MG63 (cell line): ENCODE measurements around the gene MACROD2. TPM values are rescaled to one million over a fixed set of nuclear protein-coding genes. Genes with fewer than 3 reads are reported as not detected.
"Not testable (repeated sequence)": the region's sequence is repeated elsewhere in the genome, so short reads cannot be mapped to it uniquely, and the experiment has no call there.

Source experiments
- DNase-seq: peaks from one replicate; pipeline ENCODE4 v3.0.0-alpha.2; 2020
- H3K27me3 ChIP-seq: fragments of 250-450 bp; sonication (Bioruptor Pico); 2 replicates; pipeline ENCODE4 v1.5.1; 2020; ENCODE audit warnings: mild to moderate bottlenecking, moderate library complexity
- H3K36me3 ChIP-seq: fragments of 250-450 bp; sonication (Bioruptor Pico); 2 replicates; pipeline ENCODE4 v1.5.1; 2020; ENCODE audit warnings: mild to moderate bottlenecking, moderate library complexity
- H3K4me3 ChIP-seq: fragments of 250-450 bp; sonication (Bioruptor Pico); 2 replicates; pipeline ENCODE4 v1.5.1; 2020; ENCODE audit warnings: mild to moderate bottlenecking, moderate library complexity
- H3K9me3 ChIP-seq: fragments of 250-450 bp; sonication (Bioruptor Pico); 2 replicates; pipeline ENCODE4 v1.5.1; 2020; ENCODE audit warnings: mild to moderate bottlenecking, moderate library complexity
- total RNA-seq: library from RNA; depleted of rRNA; stranded (reverse); fragments of >200 nt; shearing (Covaris generic); gene quantifications from 2 replicates; pipeline ENCODE4 v1.2.3, GENCODE V29; 2014; ENCODE audit warnings: low replicate concordance; rRNA removed

Gene MACROD2
- total RNA-seq: 0.66 TPM in 1 of 2 replicates, not detected in the other

DNA sequence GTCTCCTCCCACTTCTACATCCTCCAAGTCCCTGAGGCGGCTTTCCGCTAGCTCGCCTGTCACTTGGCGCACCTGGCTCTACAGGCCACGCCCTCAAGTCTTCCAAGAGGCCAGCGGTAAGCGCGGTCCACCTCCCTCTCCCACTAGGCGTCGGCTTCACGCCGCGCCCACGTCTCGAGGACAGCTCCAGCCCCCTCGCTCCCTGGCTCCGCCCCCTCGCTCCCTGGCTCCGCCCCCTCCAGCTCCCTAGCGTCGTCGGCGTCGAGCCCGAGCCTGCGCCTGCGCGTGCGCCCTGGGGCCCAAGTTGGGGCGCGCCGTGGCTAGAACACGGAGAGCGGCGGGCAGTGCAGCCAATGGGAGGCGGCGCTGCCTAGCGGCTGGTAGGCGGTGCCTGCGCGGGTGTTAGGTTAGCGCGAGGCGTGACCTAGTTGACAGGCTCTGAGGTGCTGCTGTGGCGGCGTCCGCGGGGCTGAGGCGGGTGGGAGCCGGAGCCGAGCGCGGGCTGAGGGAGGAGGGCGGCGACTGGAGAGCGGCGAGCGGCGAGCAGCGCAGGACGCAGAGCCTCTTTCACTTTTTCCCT is at the start of gene MACROD2:
TSS of gene MACROD2 (plus strand) at position 431 of the 580 bp plus-strand sequence.
- peak; percentile 94 for DNase-seq
- peaks cover 6% of the 10 kb centered on the region for H3K9me3 ChIP-seq
- H3K27me3 ChIP-seq: peaks cover 7% of the 10 kb centered on the region
- H3K4me3 ChIP-seq: peak within 1 kb of the TSS; percentile 60
- H3K36me3 ChIP-seq: no peaks in the 10 kb centered on the region

DNA sequence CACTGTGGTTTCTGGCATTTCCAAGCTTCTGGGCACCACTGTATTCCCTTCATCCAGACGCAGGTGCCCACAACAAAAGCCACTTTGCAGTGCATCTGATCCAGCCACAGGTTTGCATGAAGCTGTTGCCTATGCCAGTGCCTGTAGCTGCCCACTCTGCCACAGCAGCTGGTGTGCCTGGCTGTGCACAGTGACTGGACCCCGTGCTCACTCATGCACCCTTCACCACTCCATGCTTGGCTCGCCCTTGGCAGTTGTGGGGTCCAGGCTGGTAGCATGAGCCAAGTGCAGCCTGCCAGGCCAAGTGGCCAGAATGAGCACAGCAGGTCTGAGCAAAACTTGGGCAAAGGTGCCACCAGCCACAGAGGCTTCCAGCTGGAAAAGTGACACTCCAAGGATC is 47.6 kb upstream of the MACROD2 start:
- no peak for DNase-seq
- no peaks in the 10 kb centered on the region for H3K36me3 ChIP-seq
- no peaks in the 10 kb centered on the region for H3K9me3 ChIP-seq
- H3K4me3 ChIP-seq: no peak overlapping the region
- H3K27me3 ChIP-seq: peaks cover 3% of the 10 kb centered on the region

DNA sequence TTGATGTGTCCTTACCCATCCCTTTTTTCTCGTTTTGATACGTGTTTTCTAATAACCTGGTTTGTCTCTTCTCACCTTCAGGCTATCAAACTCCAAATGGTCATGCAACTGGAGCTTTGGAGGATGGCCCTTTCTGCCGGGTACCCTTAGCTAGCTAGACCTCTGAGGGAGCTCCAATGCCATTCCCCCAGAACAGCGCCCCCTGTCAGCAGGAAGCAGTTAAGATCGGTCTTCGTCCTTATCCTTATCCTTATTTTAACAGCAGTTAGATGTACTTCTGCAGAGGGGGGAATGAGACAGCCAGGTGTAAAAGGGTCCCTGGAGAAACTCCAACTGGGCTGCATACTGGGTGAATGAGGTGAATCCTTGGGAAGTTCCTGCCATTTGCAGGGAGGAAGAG is 42.1 kb upstream of the MACROD2 start:
- Histone ChIP-seq H3K4me3 (no peak overlapping the region), H3K36me3 (no peaks in the 10 kb centered on the region), H3K9me3 (no peaks in the 10 kb centered on the region), H3K27me3 (no peaks in the 10 kb centered on the region)
- DNase-seq: no peak

DNA sequence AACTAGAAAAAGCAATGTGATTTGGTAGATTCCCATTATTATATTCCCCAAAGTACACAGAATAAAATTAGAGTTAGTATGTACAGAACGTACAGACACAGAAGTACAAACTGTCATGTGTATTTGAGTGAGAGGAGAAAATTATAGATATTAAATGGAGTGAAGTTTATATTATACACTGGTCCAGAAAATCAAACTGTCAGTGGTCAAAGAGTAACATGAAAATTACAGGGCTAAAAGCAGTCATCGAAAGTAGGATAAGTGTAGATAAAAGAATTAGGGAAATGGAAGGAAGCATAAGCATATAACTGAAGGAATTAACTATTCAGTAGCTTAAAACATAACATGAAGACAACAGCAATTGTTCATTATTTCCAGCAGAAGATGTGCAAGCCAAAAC is 35.2 kb upstream of the MACROD2 start:
- Histone ChIP-seq H3K4me3 (no peak overlapping the region), H3K9me3 (no peaks in the 10 kb centered on the region), H3K27me3 (no peaks in the 10 kb centered on the region), H3K36me3 (no peaks in the 10 kb centered on the region)
- DNase-seq: no peak

DNA sequence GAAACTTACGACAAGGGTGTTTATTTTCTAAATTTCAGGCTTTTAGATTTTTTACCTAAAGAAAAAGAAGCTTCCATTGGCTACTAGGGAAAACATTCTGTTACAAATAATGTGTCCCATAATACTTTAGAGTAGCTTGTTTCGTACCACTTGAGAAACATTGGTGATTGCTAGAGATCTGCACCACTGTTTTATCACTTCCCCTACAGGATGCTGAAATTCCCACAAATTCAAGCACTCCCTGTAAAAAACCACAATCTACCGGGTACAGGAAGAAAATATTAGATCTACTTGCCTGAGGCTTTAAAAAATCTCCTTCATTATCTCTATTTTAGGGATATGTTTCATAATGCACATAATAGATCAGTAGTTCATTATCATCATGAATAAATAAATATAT is 34.8 kb upstream of the MACROD2 start:
- Histone ChIP-seq H3K9me3 (no peaks in the 10 kb centered on the region), H3K36me3 (no peaks in the 10 kb centered on the region)
- no peak for DNase-seq

DNA sequence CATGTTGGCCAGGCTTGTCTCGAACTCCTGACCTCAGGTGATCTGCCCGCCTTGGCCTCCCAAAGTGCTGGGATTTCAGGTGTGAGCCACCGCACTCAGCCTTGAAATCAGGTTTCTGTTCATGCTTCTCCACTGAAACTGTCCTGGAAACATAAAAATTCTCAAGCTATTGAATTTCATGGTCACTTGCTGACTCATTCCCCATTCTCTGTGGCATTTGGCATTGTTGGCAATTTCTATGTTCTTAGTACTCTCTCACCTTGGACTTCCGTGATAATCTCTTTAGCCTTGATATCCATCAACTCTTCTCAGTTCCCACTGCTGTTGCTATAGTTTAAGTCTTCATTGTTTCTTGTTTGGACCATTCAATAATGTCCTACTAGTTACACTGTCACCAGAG is 11.1 kb upstream of the MACROD2 start:
- no peak for DNase-seq
- Histone ChIP-seq H3K9me3 (peaks cover 17% of the 10 kb centered on the region), H3K4me3 (no peak overlapping the region), H3K27me3 (peaks cover 6% of the 10 kb centered on the region), H3K36me3 (no peaks in the 10 kb centered on the region)

More for the DNA sequence above, 34.8 kb upstream of the MACROD2 start:
- Histone ChIP-seq H3K27me3 (no peaks in the 10 kb centered on the region), H3K4me3 (no peak overlapping the region)

DNA sequence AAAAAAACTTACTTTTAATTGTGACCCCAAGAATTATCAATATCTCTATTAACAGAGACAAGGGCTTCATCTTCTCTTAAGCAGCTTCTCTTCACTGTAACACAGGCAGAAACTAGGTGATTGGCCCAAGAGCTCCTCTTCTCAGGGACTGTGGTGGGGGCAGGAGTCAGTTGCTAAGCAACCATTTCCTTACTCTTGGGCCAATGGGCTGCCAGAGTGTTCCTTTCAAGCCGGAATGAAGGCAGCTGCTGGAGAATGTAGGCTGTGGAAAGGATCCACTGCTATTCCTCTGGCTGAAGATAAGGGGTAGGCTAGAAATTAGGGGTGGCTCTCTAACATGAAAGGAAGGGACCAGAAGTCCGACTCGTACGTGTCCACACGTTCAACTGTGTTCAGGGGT is 4.9 kb upstream of the MACROD2 start, which contains the start of gene SEL1L2:
TSS of gene SEL1L2 (minus strand) at position 150 of the 400 bp plus-strand sequence. CDS start at position 70, 80 bp downstream.
- no peak for DNase-seq
- Histone ChIP-seq H3K36me3 (no peaks in the 10 kb centered on the region), H3K27me3 (no peaks in the 10 kb centered on the region), H3K9me3 (peaks cover 23% of the 10 kb centered on the region), H3K4me3 (no peak within 1 kb of the TSS)

DNA sequence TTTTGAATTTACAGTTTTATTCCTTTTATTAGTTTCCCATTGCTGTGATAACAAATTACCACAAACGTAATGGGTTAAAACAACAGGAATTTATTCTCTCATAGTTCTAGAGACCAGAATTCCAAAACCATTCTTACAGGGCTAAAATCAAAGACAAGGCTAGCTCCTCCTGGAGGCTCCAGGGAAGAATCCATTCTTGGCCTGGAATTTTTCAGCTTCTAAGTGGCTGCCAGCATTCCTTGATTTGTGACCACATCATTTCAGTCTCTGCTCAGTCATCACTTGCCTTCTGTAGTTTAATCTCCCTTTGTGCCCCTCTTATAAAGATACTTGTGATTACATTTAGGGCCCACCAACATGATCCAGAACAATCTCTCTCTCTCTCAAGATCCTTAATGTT is 4.0 kb upstream of the MACROD2 start:
- Histone ChIP-seq H3K9me3 (peaks cover 22% of the 10 kb centered on the region), H3K27me3 (peaks cover 3% of the 10 kb centered on the region; the same call in 1 of the 2 replicates), H3K36me3 (no peaks in the 10 kb centered on the region), H3K4me3 (no peak overlapping the region)
- no peak for DNase-seq

DNA sequence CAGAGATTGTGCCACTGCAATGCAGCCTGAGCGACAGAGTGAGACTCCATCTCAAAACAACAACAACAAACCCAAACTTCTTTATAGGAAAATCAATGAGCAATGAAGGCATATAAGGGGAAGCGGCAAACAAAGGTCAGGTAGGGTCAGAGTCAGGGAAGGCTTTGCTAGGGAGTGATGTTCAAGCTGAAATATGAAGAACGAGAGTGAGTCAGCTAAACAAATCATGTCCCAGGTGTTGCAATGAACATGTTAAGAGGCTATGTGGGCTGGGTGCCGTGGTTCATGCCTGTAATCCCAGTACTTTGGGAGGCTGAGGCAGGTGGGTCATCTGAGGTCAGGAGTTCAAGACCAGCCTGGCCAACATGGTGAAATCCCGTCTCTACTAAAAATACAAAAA is 3.4 kb upstream of the MACROD2 start:
- not testable (repeated sequence) for H3K36me3 ChIP-seq, H3K27me3 ChIP-seq, H3K4me3 ChIP-seq, DNase-seq
- H3K9me3 ChIP-seq: peaks cover 16% of the 10 kb centered on the region

DNA sequence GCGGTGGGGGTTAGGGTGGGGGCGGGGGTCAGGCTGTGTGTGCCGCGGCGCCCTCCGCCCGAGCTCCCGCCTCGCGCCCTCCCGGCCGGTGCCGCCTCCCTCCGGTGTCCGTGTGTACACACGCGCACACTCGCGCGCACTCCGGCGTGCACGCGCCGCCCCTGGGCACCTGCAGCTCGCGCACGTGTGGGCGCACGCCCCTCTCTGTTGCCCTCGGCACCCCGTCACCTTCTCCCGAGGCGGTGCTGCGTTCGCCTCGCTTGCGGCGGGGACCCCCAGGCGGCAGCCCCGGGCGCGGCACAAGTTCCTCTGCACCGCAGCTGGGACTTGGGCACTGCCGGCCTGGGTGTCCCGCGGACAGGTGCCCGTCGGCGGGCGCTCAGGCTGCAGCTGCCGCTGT is 525 bp downstream of the MACROD2 start:
- peak; percentile 46 for DNase-seq
- H3K4me3 ChIP-seq: peak overlapping the region; percentile 60
- H3K36me3 ChIP-seq: no peaks in the 10 kb centered on the region
- peaks cover 6% of the 10 kb centered on the region for H3K9me3 ChIP-seq
- peaks cover 7% of the 10 kb centered on the region for H3K27me3 ChIP-seq

DNA sequence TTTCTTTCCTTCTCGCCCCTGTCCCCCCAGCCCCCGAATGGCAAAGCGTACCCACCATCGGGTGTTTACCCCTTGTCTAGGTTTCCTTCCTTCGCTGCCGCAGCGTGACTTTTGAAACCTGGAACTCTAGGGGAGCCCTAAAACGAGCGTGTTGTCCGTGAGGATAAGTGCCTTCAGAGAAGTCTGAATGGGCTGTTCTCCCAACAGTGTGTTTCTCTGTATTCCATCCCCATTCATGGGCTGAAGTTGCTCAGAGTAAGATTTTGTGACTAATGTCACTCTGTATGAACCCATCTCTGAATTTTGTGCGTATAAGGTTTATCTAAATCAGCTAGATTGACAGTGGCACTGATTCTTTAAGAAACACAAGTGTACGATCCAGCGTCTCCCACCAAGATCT is 949 bp downstream of the MACROD2 start:
- H3K36me3 ChIP-seq: no peaks in the 10 kb centered on the region
- H3K27me3 ChIP-seq: peaks cover 7% of the 10 kb centered on the region
- DNase-seq: no peak
- peaks cover 6% of the 10 kb centered on the region for H3K9me3 ChIP-seq
- H3K4me3 ChIP-seq: peak overlapping the region; percentile 60

DNA sequence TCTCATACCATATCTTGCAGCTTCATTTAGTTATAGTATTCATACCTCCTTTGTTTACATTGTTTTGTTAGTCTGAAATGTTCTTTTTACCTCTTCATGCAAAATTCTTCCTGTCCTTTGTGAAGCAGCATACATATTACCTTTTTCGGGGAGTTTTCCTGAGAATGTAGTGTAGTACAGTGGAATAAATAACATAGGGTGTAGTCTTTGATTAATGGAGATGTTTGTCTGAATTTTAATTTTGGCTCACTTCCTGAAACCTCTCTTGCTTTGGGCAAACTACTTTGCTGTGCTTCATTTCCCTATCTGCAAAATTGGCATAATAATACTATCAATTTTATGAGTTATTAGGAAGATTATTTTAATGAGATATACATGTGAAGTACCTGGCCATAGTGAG is 5.6 kb downstream of the MACROD2 start:
- Histone ChIP-seq H3K27me3 (peaks cover 7% of the 10 kb centered on the region), H3K9me3 (no peaks in the 10 kb centered on the region), H3K4me3 (no peak overlapping the region), H3K36me3 (no peaks in the 10 kb centered on the region)
- DNase-seq: no peak

DNA sequence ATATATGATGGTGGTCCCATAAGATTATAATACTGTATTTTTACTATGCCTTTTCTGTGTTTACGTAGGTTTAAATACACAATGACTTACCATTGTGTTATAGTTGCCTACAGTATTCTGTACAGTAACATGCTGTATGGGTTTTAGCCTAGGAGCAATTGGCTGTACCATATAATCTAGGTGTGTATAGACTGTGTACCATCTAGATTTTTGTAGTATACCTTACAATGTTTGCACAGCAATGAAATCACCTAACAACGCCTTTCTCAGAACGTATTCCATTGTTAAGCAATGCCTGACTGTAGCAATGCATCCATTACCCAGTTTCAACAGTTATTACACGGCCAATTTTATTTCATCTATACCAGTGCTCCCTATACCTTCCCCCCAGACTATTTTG is 10.7 kb downstream of the MACROD2 start:
- DNase-seq: no peak
- Histone ChIP-seq H3K9me3 (no peaks in the 10 kb centered on the region; the same call in 1 of the 2 replicates), H3K27me3 (no peaks in the 10 kb centered on the region), H3K4me3 (no peak overlapping the region), H3K36me3 (no peaks in the 10 kb centered on the region)

DNA sequence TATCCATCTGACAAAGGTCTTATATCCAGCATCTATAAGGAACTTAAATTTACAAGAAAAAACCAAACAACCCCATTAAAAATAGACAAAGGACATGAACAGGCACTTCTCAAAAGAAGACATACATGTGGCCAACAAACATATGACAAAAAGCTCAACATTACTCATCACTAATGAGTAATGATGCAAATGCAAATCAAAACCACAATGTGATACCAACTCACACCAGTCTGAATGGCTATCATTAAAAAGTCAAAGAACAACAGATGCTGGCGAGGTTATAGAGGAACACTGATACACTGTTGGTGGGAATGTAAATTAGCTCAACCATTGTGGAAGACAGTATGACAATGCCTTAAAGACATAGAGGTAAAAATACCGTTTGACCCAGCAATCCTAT is 13.9 kb downstream of the MACROD2 start:
- Histone ChIP-seq H3K9me3 (peaks cover 2% of the 10 kb centered on the region; the same call in 1 of the 2 replicates), H3K36me3 (no peaks in the 10 kb centered on the region), H3K27me3 (no peaks in the 10 kb centered on the region), H3K4me3 (no peak overlapping the region)
- DNase-seq: no peak

DNA sequence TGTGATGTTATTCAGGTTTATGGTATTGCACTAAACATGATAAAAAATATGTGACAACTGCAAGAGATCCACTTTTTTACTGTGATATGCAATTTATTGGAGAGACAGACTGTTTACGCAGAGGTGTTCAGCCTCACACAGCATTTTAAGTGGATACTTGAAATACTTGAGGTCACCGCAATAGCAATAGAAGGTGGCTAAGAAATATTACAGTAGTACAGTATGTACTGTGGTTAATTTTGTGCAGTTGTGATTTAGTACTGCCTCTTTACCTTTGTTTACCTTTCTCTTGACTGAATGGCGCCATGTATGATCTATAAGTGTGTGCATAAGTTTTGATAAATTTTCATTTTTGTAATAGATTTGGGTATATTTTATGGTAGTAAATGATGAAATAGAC is 17.4 kb downstream of the MACROD2 start:
- peaks cover 5% of the 10 kb centered on the region for H3K9me3 ChIP-seq
- H3K4me3 ChIP-seq: no peak overlapping the region
- no peak for DNase-seq
- no peaks in the 10 kb centered on the region for H3K27me3 ChIP-seq
- H3K36me3 ChIP-seq: no peaks in the 10 kb centered on the region

DNA sequence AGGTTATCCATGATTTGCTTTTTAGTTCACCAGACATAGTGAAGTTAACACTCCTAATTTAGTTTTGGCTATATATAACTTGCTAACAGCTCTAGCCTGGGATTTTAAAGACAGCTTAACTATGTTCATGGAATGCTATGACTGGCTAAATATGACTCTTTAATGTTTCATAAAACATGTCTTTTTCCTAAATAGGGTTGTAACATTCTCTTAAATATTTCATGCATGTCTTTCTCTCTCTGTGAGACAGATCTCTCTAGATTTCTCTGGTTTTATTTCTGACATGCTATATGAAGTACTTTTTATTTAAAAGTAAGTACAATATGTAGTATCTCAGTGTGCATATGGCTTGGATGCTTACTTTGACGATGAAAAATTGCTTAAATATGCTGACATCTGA is 35.7 kb downstream of the MACROD2 start:
- Histone ChIP-seq H3K4me3 (no peak overlapping the region), H3K27me3 (no peaks in the 10 kb centered on the region), H3K9me3 (no peaks in the 10 kb centered on the region), H3K36me3 (no peaks in the 10 kb centered on the region)
- no peak for DNase-seq

DNA sequence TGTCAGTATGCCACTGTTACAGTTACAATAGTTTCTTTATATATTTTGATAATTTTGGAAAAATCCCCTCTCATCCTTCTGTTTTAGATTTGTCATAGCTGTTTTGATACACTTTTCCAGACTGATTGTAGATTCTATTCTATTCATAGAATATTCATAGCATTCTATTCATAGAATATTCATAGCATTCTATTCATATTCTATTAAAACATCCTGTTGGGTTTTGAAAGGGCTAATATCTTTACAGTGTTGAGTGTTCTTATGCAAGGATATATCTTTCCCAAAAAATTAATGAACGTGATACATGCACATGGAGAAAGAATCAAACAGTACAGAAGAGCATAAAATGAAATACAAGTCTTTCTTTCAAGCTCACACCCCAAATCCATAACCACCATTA is 38.0 kb downstream of the MACROD2 start:
- DNase-seq: no peak
- no peaks in the 10 kb centered on the region for H3K9me3 ChIP-seq
- H3K36me3 ChIP-seq: no peaks in the 10 kb centered on the region
- H3K27me3 ChIP-seq: no peaks in the 10 kb centered on the region
- no peak overlapping the region for H3K4me3 ChIP-seq

DNA sequence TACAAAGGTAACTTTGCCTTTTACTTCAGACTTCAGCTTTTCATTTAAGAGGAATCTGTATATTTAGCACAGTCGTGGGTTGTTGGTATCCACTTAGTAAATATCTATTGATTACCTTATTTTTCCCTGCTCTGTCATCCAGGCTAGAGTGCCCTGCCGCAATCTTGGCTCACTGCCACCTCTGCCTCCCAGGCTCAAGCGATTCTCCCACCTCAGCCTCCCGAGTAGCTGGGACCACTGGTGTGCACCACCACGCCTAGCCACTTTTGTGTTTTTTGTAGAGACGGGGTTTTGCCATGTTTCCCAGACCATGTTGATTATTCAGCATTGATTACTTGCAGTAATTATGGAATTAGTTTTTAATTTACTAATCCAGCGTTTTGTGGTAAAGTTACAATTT is 41.3 kb downstream of the MACROD2 start:
- Histone ChIP-seq H3K9me3 (no peaks in the 10 kb centered on the region), H3K4me3 (no peak overlapping the region), H3K27me3 (no peaks in the 10 kb centered on the region), H3K36me3 (no peaks in the 10 kb centered on the region)
- no peak for DNase-seq
